Thymus (tissue), 11 donors: Measurements from ENCODE around the gene PREX1. TPM values are rescaled to one million over a fixed set of nuclear protein-coding genes. Genes with fewer than 3 reads are reported as not detected.
A peak's percentile ranks its signal among the peaks of the same experiment; 100 is the strongest.

Experiments used
- DNase-seq, 9 donors: peaks; one replicate each; pipeline ENCODE4 v3.0.0-alpha.2; 2013; ENCODE audit warnings: low spot score in 9 of 9, low read depth in 6 of 9, missing footprints in 1 of 9
- H3K27ac ChIP-seq, 2 donors: one replicate each; pipeline ENCODE4 v1.5.1; 2013; ENCODE audit warnings: control low read depth in 1 of 2, low read depth in 1 of 2, low read length in 1 of 2, mild to moderate bottlenecking in 1 of 2, moderate library complexity in 1 of 2
- H3K27me3 ChIP-seq, 2 donors: one replicate each; pipeline ENCODE4 v1.5.1; 2013; ENCODE audit warnings: low read length in 1 of 2; ENCODE audit not compliant: control insufficient read depth in 2 of 2, insufficient read depth in 1 of 2
- H3K36me3 ChIP-seq, 2 donors: one replicate each; pipeline ENCODE4 v1.5.1; 2013; ENCODE audit warnings: low read length in 1 of 2, mild to moderate bottlenecking in 1 of 2, moderate library complexity in 1 of 2; ENCODE audit not compliant: control insufficient read depth in 2 of 2, insufficient read depth in 2 of 2
- H3K4me1 ChIP-seq, 2 donors: one replicate each; pipeline ENCODE4 v1.5.1; 2013; ENCODE audit warnings: low read length in 2 of 2; ENCODE audit not compliant: control insufficient read depth in 2 of 2, insufficient read depth in 2 of 2
- H3K4me3 ChIP-seq, 2 donors: one replicate each; pipeline ENCODE4 v1.5.1; 2013; ENCODE audit warnings: low read length in 2 of 2, control low read depth in 1 of 2, mild to moderate bottlenecking in 1 of 2
- H3K9me3 ChIP-seq, 2 donors: one replicate each; pipeline ENCODE4 v1.5.1; 2013; ENCODE audit warnings: low read length in 1 of 2, mild to moderate bottlenecking in 1 of 2; ENCODE audit not compliant: control insufficient read depth in 2 of 2, insufficient read depth in 1 of 2
- WGBS: extraction: QIAGEN DNeasy Blood & Tissue Kit; methylation state at CpG from one replicate; pipeline ENCODE4 v1.1.7; 2013; 5-methylcytosine and 5-hydroxymethylcytosine counted together
- polyA plus RNA-seq: library from polyadenylated mRNA; stranded (reverse); fragments of 200-250 nt; gene quantifications from one replicate; pipeline ENCODE4 v1.2.3, GENCODE V29; 2013
- total RNA-seq: library from RNA; stranded (reverse); fragments of 120-200 nt; gene quantifications from one replicate; pipeline ENCODE4 v1.2.4, GENCODE V29; 2013
- donor health status: healthy.

Gene PREX1
- total and polyA plus RNA-seq, 2 donors, result 12.5 to 19.8 TPM

- Histone ChIP-seq H3K36me3 (peaks cover 0 to 2% of the 10 kb centered on the region in 2 donors), H3K4me3 (no peak overlapping the region), H3K4me1 (no peaks in the 10 kb centered on the region), H3K27me3 (no peaks in the 10 kb centered on the region), H3K9me3 (no peaks in the 10 kb centered on the region), H3K27ac (no peak overlapping the region)
- WGBS, result 97% methylated on average over 8 of the region's 8 CpGs
- no peak for DNase-seq
Measured at GRCh38 chr20:48688579-48688978, 139.2 kb downstream of the PREX1 start.

- no peaks in the 10 kb centered on the region for H3K9me3 ChIP-seq
- peaks cover 0 to 3% of the 10 kb centered on the region in 2 donors for H3K4me1 ChIP-seq
- 96% methylated on average over 10 of the region's 10 CpGs for WGBS
- no peaks in the 10 kb centered on the region for H3K36me3 ChIP-seq
- DNase-seq, result no peak
- H3K27me3 ChIP-seq, result no peaks in the 10 kb centered on the region
- H3K27ac ChIP-seq, result no peak overlapping the region
- H3K4me3 ChIP-seq, result no peak overlapping the region
Measured at GRCh38 chr20:48687117-48687800, 140.5 kb downstream of the PREX1 start.

- Histone ChIP-seq H3K9me3 (no peaks in the 10 kb centered on the region), H3K4me3 (no peak overlapping the region), H3K36me3 (no peaks in the 10 kb centered on the region), H3K4me1 (peaks cover 0 to 3% of the 10 kb centered on the region in 2 donors), H3K27me3 (no peaks in the 10 kb centered on the region), H3K27ac (no peak overlapping the region)
- DNase-seq, result no peak
- WGBS, result 93% methylated on average over 19 of the region's 19 CpGs
Measured at GRCh38 chr20:48686238-48687116, 141.3 kb downstream of the PREX1 start.

- 91% methylated on average over 8 of the region's 8 CpGs for WGBS
- no peaks in the 10 kb centered on the region for H3K27me3 ChIP-seq
- no peaks in the 10 kb centered on the region for H3K9me3 ChIP-seq
- peaks cover 0 to 3% of the 10 kb centered on the region in 2 donors for H3K4me1 ChIP-seq
- DNase-seq, result no peak
- H3K4me3 ChIP-seq, result no peak overlapping the region
- H3K36me3 ChIP-seq, result no peaks in the 10 kb centered on the region
- H3K27ac ChIP-seq, result no peak overlapping the region
Measured at GRCh38 chr20:48685300-48685699, 142.5 kb downstream of the PREX1 start.

GRCh38 chr20:48684501-48685041 is 143.2 kb downstream of the PREX1 start:
- Histone ChIP-seq H3K4me1 (peaks cover 0 to 3% of the 10 kb centered on the region in 2 donors), H3K4me3 (no peak overlapping the region), H3K36me3 (no peaks in the 10 kb centered on the region), H3K9me3 (no peaks in the 10 kb centered on the region), H3K27me3 (no peaks in the 10 kb centered on the region), H3K27ac (no peak overlapping the region)
- no peak for DNase-seq
- 89% methylated on average over 14 of the region's 14 CpGs for WGBS

- H3K4me3 ChIP-seq, result no peak overlapping the region
Measured at GRCh38 chr20:48683467-48684175, 144.2 kb downstream of the PREX1 start.

GRCh38 chr20:48682529-48683363 is 145.1 kb downstream of the PREX1 start:
- H3K27me3 ChIP-seq, result no peaks in the 10 kb centered on the region
- no peak overlapping the region for H3K4me3 ChIP-seq
- H3K36me3 ChIP-seq, result no peaks in the 10 kb centered on the region
- peak in 1 of 9 donors; percentile 18 for DNase-seq
- peaks cover 0 to 3% of the 10 kb centered on the region in 2 donors for H3K4me1 ChIP-seq
- 48% methylated on average over 18 of the region's 18 CpGs for WGBS
- H3K9me3 ChIP-seq, result no peaks in the 10 kb centered on the region
- H3K27ac ChIP-seq, result peak overlapping the region in 1 of 2 donors; percentile 7

More at GRCh38 chr20:48683467-48684175, 144.2 kb downstream of the PREX1 start:
- 89% methylated on average over 12 of the region's 12 CpGs for WGBS
- Histone ChIP-seq H3K27me3 (no peaks in the 10 kb centered on the region), H3K36me3 (no peaks in the 10 kb centered on the region), H3K27ac (no peak overlapping the region), H3K4me1 (peaks cover 0 to 3% of the 10 kb centered on the region in 2 donors), H3K9me3 (no peaks in the 10 kb centered on the region)
- DNase-seq, result no peak

- WGBS, result 95% methylated on average over 6 of the region's 6 CpGs
- H3K27me3 ChIP-seq, result no peaks in the 10 kb centered on the region
- no peak overlapping the region for H3K27ac ChIP-seq
- H3K9me3 ChIP-seq, result no peaks in the 10 kb centered on the region
- H3K4me3 ChIP-seq, result no peak overlapping the region
- DNase-seq, result no peak
- no peaks in the 10 kb centered on the region for H3K36me3 ChIP-seq
- peaks cover 0 to 3% of the 10 kb centered on the region in 2 donors for H3K4me1 ChIP-seq
Measured at GRCh38 chr20:48681873-48682426, 145.8 kb downstream of the PREX1 start.
